ENCODE measurements around the gene PGAP3.

GRCh38 chr17:39638317-39638716 lies 49.5 kb downstream of the PGAP3 start:
- TF ChIP-seq CTCF (IDR thresholded peaks at IDR 0.05) (no peak), POLR2A (IDR thresholded peaks at IDR 0.05) (no peak)

All from uterus (tissue), 2 donors.